IPS DF 4.7 (cell line): ENCODE data around the gene GBE1.
"Not testable (repeated sequence)": the region's sequence is repeated elsewhere in the genome, so short reads cannot be mapped to it uniquely, and the experiment has no call there.

Experiments
- DNase-seq: peaks from one replicate; pipeline ENCODE4 v3.0.0-alpha.2; 2013; ENCODE audit warnings: low spot score; ENCODE audit errors: extremely low read depth

The GBE1 gene

DNA sequence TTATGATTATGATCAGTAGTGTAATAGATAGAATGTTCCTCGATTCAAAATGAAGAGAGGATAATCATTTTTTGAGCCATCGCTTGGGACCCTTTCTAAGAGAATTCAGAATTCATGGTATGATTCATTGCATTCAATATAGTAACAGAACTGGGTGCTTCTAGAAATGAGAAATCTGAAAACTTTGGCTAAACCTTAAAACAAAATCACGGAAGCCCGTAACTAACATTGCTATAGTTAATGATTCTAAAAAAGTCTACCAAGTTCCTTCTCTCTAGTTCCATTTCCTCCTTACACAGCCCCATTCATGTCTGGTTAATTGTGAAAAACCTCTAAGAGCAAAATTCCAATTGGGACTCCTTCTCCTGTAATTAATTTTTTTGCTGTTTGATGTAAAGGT is 217.1 kb downstream of the GBE1 start:
- no peak for DNase-seq

DNA sequence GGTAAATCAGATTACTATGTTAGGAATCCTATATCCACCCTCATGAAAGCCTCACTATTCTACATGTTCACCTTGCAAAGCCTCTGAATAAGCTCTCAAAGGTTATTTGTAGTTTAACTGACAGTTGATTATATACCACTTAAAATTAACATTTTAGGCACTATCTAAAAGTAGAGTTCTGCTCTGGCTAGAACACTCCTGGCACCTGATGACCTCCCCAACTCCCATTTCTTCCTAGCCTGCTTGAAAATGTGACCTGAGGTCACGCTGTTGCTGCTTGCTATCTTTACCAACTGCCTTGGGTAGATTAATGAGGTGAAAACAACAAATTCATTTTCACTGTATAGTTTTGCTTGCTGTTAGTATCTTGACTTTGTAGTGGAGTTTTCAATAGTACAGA is 220.7 kb downstream of the GBE1 start:
- no peak for DNase-seq

DNA sequence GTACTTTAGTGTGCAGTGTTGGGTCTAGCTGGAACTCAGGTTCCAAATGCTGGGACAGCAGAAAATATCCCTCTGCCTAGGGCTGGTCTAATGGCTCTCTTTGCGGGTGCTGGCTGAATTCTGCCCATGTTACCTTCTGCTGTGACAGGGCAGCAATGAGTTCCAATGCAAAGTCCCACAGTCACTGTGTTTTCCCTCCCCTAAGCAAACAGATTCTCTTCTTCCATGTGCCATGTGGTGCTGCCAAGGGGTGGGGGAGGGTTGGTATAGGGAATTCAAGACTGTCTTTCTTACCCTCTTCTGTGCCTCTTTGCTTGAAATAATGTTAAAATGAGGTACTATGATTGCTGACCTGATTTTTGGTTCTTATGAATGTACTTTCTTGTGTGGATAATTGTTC is 229.6 kb downstream of the GBE1 start:
- DNase-seq, result no peak

GRCh38 chr3:81531263-81531662 is 230.2 kb downstream of the GBE1 start:
- no peak for DNase-seq

GRCh38 chr3:81530180-81530939 is 231.1 kb downstream of the GBE1 start:
- no peak for DNase-seq

GRCh38 chr3:81521855-81522254 is 239.6 kb downstream of the GBE1 start:
- no peak for DNase-seq

DNA sequence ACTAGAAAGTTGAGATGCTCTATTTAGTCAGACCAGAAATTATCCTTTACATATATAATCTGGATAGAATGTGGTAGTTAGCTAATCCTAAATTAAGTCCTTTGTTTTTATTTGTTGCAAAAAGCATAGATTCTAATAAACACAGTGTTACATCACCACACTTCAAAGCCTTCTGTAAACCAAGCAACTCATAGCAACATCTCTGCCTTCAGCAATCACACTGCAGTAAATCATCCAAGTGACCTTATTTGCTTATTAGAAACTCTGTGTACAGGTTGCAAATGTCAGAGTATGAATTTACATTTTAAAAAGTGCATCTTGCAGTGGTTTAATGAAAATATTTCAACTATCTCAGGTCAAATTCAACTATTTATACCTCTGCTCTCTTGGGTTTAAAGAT is 242.5 kb downstream of the GBE1 start:
- DNase-seq, result no peak

DNA sequence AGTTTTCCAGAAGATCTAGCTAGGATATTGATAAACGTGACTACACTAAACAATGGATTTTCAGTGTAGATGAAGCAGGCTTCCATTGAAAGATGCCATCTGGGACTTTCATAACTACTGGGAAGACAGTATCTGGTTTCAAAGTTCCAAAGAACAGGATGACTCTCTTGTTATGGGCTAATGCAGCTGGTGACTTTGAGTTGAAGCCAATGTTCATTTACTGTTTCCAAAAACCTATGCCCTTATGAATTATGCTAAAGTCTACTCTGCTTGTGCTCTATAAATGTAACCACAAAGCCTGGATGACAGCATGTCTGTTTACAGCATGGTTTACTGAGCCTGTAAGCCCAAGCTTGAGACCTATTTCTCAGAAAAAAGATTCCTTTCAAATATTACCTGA is 245.4 kb downstream of the GBE1 start:
- DNase-seq, result no peak

DNA sequence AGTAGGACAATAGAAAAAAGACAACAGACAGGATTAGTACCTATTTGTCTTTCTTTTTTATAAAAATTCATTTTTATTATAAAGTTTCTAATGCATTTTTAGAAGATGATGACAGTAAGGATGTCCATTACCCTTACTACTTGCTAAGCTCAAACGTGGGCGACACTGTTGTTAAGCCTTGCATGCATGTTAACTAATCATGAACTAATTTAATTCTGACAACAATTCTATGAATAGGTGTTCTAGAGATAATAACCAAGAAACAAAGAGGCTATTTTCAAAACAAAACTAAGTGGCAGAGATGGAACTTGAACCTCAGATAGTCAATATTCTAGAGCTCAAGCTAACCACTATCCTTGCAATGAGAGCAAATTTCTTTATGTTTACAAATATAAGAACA is 247.9 kb downstream of the GBE1 start:
- DNase-seq, result no peak

GRCh38 chr3:81503026-81503425 is 258.4 kb downstream of the GBE1 start:
- DNase-seq, result no peak

DNA sequence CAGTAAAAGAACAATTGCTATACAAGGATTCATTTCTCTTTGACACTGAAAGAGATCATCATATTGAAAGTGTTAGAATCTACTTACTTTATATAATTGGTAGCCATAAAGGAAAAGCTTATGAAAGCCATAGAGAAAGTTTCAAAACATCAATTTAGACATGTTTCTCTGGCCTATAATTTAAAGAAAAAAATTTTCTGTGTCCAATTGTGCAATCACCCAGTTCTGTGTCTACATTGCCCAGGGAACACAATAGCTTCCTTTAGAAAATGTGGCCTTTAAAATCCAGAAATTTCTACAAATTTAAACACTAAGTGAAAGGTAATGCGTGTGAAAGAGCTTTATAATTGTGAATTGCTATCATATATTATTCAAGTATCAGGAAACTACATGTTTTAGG is 259.2 kb downstream of the GBE1 start:
- DNase-seq, result no peak

DNA sequence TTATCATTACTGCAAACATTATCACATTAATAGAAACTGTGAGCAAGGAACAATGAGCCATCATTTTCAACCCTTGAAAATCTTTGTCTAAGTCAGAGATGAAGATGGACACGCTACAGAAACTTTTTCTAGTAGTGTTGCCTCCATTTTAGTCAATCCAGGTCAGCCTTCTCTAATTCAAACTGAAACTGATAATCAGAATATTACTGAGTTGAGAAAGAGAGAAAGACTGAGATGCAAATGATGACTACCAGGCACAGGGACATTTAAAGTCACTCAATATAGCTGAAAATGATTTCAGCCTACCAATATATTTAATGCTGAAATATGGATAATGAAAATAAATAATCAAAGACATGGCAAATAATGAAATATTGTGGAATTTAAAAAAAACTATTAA is 261.4 kb downstream of the GBE1 start:
- no peak for DNase-seq

- no peak for DNase-seq
Measured at GRCh38 chr3:81497572-81498251, 263.7 kb downstream of the GBE1 start.

- no peak for DNase-seq
Measured at GRCh38 chr3:81496407-81497104, 264.9 kb downstream of the GBE1 start.

- DNase-seq, result not testable (repeated sequence)
Measured at GRCh38 chr3:81492471-81492870, 269.0 kb downstream of the GBE1 start.

GRCh38 chr3:81492040-81492439 is 269.4 kb downstream of the GBE1 start:
- no peak for DNase-seq

- DNase-seq, result peak; percentile 90
Measured at GRCh38 chr3:81490541-81491288, 270.7 kb downstream of the GBE1 start.

DNA sequence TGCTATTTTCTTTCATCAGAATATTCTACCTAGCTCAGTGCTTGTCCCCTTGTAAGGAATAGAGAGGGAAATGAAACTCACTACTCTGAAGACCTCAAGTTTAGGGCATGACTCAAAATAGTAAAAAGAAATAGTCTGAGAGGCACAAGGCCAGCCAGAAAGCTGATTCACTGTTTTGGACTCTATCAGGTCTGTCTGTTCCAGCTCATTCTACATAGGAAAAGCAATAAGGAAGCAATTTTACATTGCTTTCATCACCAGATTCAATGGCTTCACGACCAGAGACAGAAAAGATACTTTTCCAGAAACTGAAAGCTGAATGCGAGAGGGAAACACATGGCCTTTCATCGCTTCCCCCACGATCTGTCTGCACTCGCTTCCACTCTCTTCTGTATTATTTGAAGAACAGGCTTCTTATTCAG is 276.0 kb downstream of the GBE1 start:
- no peak for DNase-seq

- DNase-seq, result no peak
Measured at GRCh38 chr3:81484520-81484919, 276.9 kb downstream of the GBE1 start.

- no peak for DNase-seq
Measured at GRCh38 chr3:81483046-81483445, 278.4 kb downstream of the GBE1 start.

GRCh38 chr3:81477740-81478139 is 283.7 kb downstream of the GBE1 start:
- DNase-seq, result no peak

GRCh38 chr3:81476692-81477091 is 284.8 kb downstream of the GBE1 start:
- DNase-seq, result no peak
